HG03575 (cell line): ENCODE data around the gene SPPL3.
"Not testable (repeated sequence)": the region's sequence is repeated elsewhere in the genome, so short reads cannot be mapped to it uniquely, and the experiment has no call there.

ENCODE experiments used
- ATAC-seq: cut with Tn5 transposase; IDR thresholded peaks from one replicate; pipeline ENCODE4 v1.9.1; 2021; ENCODE audit not compliant: unreplicated experiment, insufficient number of reproducible peaks, low FRiP score; ENCODE audit errors: extremely low read depth

The SPPL3 gene

GRCh38 chr12:120739821-120740613 is 164.1 kb downstream of the SPPL3 start:
- no peak for ATAC-seq

GRCh38 chr12:120739031-120739762 is 165.0 kb downstream of the SPPL3 start:
- no peak for ATAC-seq

- ATAC-seq: no peak
Observed at GRCh38 chr12:120738252-120739030, 165.7 kb downstream of the SPPL3 start.

GRCh38 chr12:120737557-120738251 is 166.5 kb downstream of the SPPL3 start:
- no peak for ATAC-seq

- no peak for ATAC-seq
Observed at GRCh38 chr12:120736404-120737331, 167.5 kb downstream of the SPPL3 start.

- ATAC-seq: no peak
Observed at GRCh38 chr12:120735181-120735580, 169.0 kb downstream of the SPPL3 start.

GRCh38 chr12:120734210-120734609 is 169.9 kb downstream of the SPPL3 start:
- ATAC-seq: no peak

GRCh38 chr12:120733574-120733973 is 170.6 kb downstream of the SPPL3 start:
- ATAC-seq: no peak

GRCh38 chr12:120732198-120732597 is 172.0 kb downstream of the SPPL3 start:
- ATAC-seq: not testable (repeated sequence)

- no peak for ATAC-seq
Observed at GRCh38 chr12:120726961-120727360, 177.2 kb downstream of the SPPL3 start.

- ATAC-seq: no peak
Observed at GRCh38 chr12:120726510-120726793, 177.7 kb downstream of the SPPL3 start.

GRCh38 chr12:120725659-120726509 is 178.3 kb downstream of the SPPL3 start, which contains the start of gene ACADS:
TSS of gene ACADS (plus strand) at chr12:120725826. CDS start at chr12:120725886, 60 bp downstream.
- ATAC-seq: no peak

GRCh38 chr12:120725151-120725658 is 179.0 kb downstream of the SPPL3 start:
- no peak for ATAC-seq

GRCh38 chr12:120724720-120725119 is 179.4 kb downstream of the SPPL3 start:
- no peak for ATAC-seq

- ATAC-seq: no peak
Observed at GRCh38 chr12:120722784-120723183, 181.4 kb downstream of the SPPL3 start.

- no peak for ATAC-seq
Observed at GRCh38 chr12:120721866-120722265, 182.3 kb downstream of the SPPL3 start.
